HFFc6 (cell line): ENCODE results near the gene EIPR1. TPM values are rescaled to one million over a fixed set of nuclear protein-coding genes. Genes with fewer than 3 reads are reported as not detected.
A peak's percentile ranks its signal among the peaks of the same experiment; 100 is the strongest.

Experiments used
- DNase-seq: peaks from one replicate; pipeline ENCODE4 v3.0.0-alpha.2; 2018
- H3K27ac Mint-ChIP-seq: 2 replicates; pipeline ENCODE4 v1.8.0; 2020; ENCODE audit warnings: mild to moderate bottlenecking, mixed read lengths
- H3K27me3 Mint-ChIP-seq: 2 replicates; pipeline ENCODE4 v1.8.0; 2021; ENCODE audit warnings: mild to moderate bottlenecking, moderate library complexity, mixed read lengths; ENCODE audit not compliant: insufficient read depth
- H3K36me3 Mint-ChIP-seq: 2 replicates; pipeline ENCODE4 v1.8.0; 2021; ENCODE audit warnings: low read depth, mixed read lengths
- H3K4me1 Mint-ChIP-seq: 2 replicates; pipeline ENCODE4 v1.8.0; 2020; ENCODE audit warnings: low read depth, mixed read lengths
- H3K4me3 Mint-ChIP-seq: 2 replicates; pipeline ENCODE4 v1.8.0; 2020; ENCODE audit warnings: mild to moderate bottlenecking, moderate library complexity, mixed read lengths
- H3K9me3 Mint-ChIP-seq: 2 replicates; pipeline ENCODE4 v1.8.0; 2020; ENCODE audit warnings: mild to moderate bottlenecking, mixed read lengths
- total RNA-seq, 6 experiments: library from RNA; stranded (reverse); fragmentation: NEBNext Ultra II Directional; extraction: Animal tissue kit (Norgen Biotek cat#: 25700); gene quantifications; 2 replicates in 1 of 6; 3 replicates in 5 of 6; pipeline ENCODE4 v1.2.3, GENCODE V29; 2021
- TF ChIP-seq, protein P1 (sequence below): fragments of 200-600 bp; sonication (generic); IDR thresholded peaks from 2 replicates; pipeline ENCODE4 v1.5.0; 2021; ENCODE audit warnings: antibody characterized with exemption, mild to moderate bottlenecking

The EIPR1 gene
- total RNA-seq, 6 experiments from 2014 or later: 26.6 to 30.9 (median 28.8) TPM

DNA sequence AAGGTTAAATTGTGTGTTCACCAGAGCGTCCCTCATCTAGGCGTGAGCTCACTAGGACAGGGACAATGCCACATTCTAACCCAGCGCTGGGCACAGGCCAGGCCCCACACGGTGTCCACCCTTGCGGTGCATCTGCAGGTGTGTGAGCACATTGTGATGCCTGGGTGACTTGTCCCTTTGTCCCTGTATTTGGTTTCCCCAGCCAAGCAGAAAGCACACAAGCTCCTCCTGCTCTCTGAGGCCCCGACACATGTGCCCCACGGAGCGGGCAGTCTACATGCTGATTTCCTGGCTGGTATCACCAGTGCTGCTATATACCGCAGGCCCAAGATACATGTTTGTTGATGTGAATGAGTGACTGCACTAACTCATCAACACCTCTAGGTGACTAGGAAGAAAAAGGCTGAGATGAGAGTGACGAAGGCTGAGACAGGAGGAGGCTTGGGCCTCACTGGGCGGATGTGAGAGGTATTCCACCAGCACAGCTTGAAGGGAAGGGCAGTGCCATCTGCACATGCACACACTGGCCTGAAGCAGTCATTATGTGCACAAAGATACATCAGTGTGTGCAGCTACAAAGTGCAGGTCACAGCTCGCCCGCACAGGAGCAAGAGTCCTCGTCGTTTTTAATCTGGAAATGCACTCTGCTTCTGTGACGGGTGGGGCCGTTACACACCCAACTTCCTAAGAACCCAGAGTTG is 205.9 kb downstream of the EIPR1 start:
- Mint-ChIP-seq H3K27me3 (no peaks in the 10 kb centered on the region), H3K27ac (no peak overlapping the region), H3K9me3 (no peaks in the 10 kb centered on the region), H3K4me1 (peaks cover 25% of the 10 kb centered on the region), H3K4me3 (no peak overlapping the region), H3K36me3 (no peaks in the 10 kb centered on the region; the same call in none of the 2 replicates)
- TF ChIP-seq, protein P1, sequence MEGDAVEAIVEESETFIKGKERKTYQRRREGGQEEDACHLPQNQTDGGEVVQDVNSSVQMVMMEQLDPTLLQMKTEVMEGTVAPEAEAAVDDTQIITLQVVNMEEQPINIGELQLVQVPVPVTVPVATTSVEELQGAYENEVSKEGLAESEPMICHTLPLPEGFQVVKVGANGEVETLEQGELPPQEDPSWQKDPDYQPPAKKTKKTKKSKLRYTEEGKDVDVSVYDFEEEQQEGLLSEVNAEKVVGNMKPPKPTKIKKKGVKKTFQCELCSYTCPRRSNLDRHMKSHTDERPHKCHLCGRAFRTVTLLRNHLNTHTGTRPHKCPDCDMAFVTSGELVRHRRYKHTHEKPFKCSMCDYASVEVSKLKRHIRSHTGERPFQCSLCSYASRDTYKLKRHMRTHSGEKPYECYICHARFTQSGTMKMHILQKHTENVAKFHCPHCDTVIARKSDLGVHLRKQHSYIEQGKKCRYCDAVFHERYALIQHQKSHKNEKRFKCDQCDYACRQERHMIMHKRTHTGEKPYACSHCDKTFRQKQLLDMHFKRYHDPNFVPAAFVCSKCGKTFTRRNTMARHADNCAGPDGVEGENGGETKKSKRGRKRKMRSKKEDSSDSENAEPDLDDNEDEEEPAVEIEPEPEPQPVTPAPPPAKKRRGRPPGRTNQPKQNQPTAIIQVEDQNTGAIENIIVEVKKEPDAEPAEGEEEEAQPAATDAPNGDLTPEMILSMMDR: no peak
- no peak for DNase-seq

DNA sequence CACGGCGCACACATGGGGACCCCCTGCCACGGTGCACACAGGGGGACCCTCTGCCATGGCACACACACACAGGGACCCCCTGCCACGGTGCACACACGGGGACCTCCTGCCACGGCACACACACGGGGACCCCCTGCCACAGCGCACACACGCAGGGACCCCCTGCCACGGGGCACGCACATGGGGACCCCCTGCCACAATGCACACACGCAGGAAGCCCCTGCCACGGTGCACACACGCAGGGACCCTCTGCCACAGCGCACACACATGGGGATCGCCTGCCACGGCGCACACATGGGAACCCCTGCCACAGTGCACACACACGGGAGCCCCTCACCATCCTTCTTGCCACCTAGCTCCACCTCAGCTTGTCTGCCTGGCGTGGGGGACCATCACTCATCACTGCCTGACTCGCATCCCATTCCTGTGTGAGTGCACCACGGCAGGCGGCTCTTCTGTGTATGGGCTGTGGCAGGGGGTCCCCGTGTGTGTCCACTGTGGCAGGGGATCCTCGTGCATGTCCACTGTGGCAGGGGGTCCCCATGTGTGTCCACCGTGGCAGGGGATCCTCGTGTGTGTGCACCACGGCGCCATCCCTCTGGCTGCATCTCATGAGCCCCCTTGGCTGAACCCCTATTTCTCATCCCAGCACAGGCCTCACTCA is 206.7 kb downstream of the EIPR1 start:
- H3K27ac Mint-ChIP-seq: no peak overlapping the region
- no peaks in the 10 kb centered on the region for H3K27me3 Mint-ChIP-seq
- H3K4me1 Mint-ChIP-seq: peaks cover 25% of the 10 kb centered on the region
- no peak overlapping the region for H3K4me3 Mint-ChIP-seq
- DNase-seq: no peak
- TF ChIP-seq, protein P1: no peak
- H3K9me3 Mint-ChIP-seq: no peaks in the 10 kb centered on the region
- H3K36me3 Mint-ChIP-seq: no peaks in the 10 kb centered on the region; the same call in none of the 2 replicates

DNA sequence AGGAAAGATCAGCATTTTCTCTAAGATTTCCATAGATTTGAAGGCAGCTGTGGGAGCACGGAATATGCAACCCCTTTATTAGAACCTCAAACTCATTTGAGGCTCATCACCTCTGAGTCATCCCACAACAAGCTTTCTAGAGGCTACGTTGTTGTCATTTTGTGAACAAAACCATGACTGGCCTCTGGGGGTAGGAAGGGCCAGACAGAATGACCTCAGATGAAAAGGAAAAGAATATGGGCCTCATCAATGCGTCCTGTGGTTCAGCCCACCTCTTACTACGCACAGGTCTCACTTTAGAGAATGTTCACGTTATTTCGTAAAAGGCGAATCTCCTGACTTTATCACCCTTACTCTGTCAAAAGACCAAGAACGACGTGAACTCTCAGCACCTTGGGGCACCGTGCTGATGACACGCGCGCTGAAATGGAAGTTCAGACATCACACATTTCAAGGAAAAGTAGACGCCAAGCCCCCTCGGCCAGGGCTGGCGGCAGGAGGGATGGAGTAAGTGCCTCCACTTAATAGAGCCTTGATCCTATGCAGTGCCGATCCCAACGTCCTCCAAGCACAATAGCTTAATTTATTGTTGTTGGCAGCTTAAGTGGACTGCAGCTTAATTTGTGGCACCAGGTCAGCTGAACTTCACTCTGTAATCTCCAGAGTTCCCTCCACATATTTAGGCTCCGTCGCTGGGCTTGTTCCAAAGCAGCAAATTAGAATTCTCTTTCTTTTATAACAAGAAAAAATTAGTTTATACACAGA is 208.3 kb downstream of the EIPR1 start:
- no peaks in the 10 kb centered on the region for H3K27me3 Mint-ChIP-seq
- peak overlapping the region; percentile 95 for H3K27ac Mint-ChIP-seq
- no peaks in the 10 kb centered on the region for H3K9me3 Mint-ChIP-seq
- TF ChIP-seq, protein P1: peak; percentile 65
- peaks cover 8% of the 10 kb centered on the region for H3K36me3 Mint-ChIP-seq
- H3K4me3 Mint-ChIP-seq: peak overlapping the region; percentile 84
- peaks cover 25% of the 10 kb centered on the region for H3K4me1 Mint-ChIP-seq
- DNase-seq: peak; percentile 81

DNA sequence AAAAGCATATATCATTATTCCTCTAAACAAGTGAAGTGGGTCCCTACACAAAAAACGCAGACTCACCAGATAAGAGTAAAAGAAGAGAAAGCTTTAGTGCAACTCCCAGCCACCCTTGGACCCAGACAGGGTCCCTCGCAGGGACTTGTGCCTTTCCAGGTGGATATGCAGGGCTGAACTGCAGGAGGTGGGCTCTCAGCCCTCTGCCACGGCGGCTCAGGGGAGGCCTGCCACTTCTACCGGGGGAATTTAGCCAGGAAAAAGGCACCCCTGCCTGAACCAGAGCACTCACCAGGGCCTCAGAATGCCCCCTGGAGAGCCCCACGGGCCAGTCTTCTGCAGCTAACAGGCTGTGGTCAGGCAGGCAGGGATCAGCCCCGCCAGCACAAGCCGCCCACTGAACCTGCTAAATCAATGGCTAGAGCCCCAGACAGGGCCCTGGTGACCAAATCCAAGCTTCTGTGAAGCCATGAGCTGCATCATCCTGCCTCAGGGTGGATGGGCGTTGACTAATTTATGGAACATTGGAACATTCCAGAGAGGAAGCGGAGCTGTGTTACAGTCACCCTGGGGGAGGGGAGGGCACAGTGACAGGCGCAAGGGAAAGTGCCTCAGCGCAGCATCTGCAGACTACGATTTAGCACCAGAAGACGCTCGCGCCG is 209.3 kb downstream of the EIPR1 start:
- peaks cover 25% of the 10 kb centered on the region for H3K4me1 Mint-ChIP-seq
- H3K27ac Mint-ChIP-seq: peak overlapping the region; percentile 95
- TF ChIP-seq, protein P1: no peak
- no peaks in the 10 kb centered on the region for H3K27me3 Mint-ChIP-seq
- H3K4me3 Mint-ChIP-seq: peak overlapping the region; percentile 84
- peaks cover 18% of the 10 kb centered on the region for H3K36me3 Mint-ChIP-seq
- peaks cover 5% of the 10 kb centered on the region for H3K9me3 Mint-ChIP-seq
- DNase-seq: peak; percentile 90

DNA sequence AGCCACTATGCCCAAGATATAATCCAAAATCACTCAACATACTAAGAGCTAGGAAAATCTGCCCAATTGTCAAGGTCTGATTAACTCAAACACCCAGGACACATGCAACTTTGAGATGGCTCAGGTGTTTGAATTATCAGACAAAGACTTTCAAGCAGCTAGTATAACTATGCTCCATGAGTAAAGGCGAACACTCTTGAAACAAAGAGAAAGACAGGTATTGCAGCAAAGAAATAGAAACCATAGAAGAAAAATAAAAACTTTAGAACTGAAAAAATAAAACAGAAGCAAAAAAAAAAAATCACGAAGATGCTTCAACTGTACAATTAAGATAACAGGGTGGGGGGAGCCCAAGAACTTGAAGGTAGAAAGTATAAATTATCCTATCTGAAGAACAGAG is 214.2 kb downstream of the EIPR1 start:
- TF ChIP-seq, protein P1: no peak
- H3K4me3 Mint-ChIP-seq: no peak overlapping the region
- H3K36me3 Mint-ChIP-seq: peaks cover 36% of the 10 kb centered on the region
- H3K27me3 Mint-ChIP-seq: no peaks in the 10 kb centered on the region
- H3K27ac Mint-ChIP-seq: no peak overlapping the region
- H3K4me1 Mint-ChIP-seq: peaks cover 21% of the 10 kb centered on the region
- peaks cover 10% of the 10 kb centered on the region for H3K9me3 Mint-ChIP-seq
- DNase-seq: no peak
